GM19468 (cell line): ENCODE results near the gene MYEF2.

Experiments
- ATAC-seq: cut with Tn5 transposase; IDR thresholded peaks from one replicate; pipeline ENCODE4 v1.9.1; 2021; ENCODE audit warnings: mild to moderate bottlenecking, moderate library complexity, moderate number of reproducible peaks; ENCODE audit not compliant: unreplicated experiment; ENCODE audit errors: extremely low read depth

The MYEF2 gene

GRCh38 chr15:48177766-48178647 is at the start of gene MYEF2:
TSS of gene MYEF2 (minus strand) at chr15:48178295. CDS start at chr15:48178237, 58 bp downstream.
- ATAC-seq, result peak; percentile 47

- no peak for ATAC-seq
Observed at GRCh38 chr15:48225771-48226170, 47.7 kb upstream of the MYEF2 start.

GRCh38 chr15:48222627-48223026 is 44.5 kb upstream of the MYEF2 start:
- ATAC-seq, result no peak

GRCh38 chr15:48221885-48222284 is 43.8 kb upstream of the MYEF2 start:
- ATAC-seq, result no peak

- no peak for ATAC-seq
Observed at GRCh38 chr15:48221261-48221660, 43.2 kb upstream of the MYEF2 start.

GRCh38 chr15:48205981-48206380 is 27.9 kb upstream of the MYEF2 start, which contains the start of gene SLC12A1:
TSS of gene SLC12A1 (plus strand) at chr15:48206302. CDS start at chr15:48207720, 1,418 bp downstream.
- ATAC-seq, result no peak

- ATAC-seq, result no peak
Observed at GRCh38 chr15:48202068-48202467, 24.0 kb upstream of the MYEF2 start.

- ATAC-seq, result no peak
Observed at GRCh38 chr15:48191574-48192225, 13.6 kb upstream of the MYEF2 start, which contains the start of gene CTXN2. TSS of gene CTXN2 (plus strand) at chr15:48191665. CDS start at chr15:48201301, 9,636 bp downstream.

- ATAC-seq, result no peak
Observed at GRCh38 chr15:48190932-48191573, 13.0 kb upstream of the MYEF2 start.

- ATAC-seq, result no peak
Observed at GRCh38 chr15:48186271-48186670, 8.2 kb upstream of the MYEF2 start.

GRCh38 chr15:48185529-48185928 is 7.4 kb upstream of the MYEF2 start:
- no peak for ATAC-seq

GRCh38 chr15:48182749-48183148 is 4.7 kb upstream of the MYEF2 start:
- no peak for ATAC-seq

GRCh38 chr15:48178648-48178931 is 495 bp upstream of the MYEF2 start:
- ATAC-seq, result no peak

GRCh38 chr15:48177383-48177765 is 721 bp downstream of the MYEF2 start:
- ATAC-seq, result peak; percentile 11

- ATAC-seq, result no peak
Observed at GRCh38 chr15:48176957-48177356, 1.1 kb downstream of the MYEF2 start.

GRCh38 chr15:48176112-48176511 is 2.0 kb downstream of the MYEF2 start:
- ATAC-seq, result no peak

- ATAC-seq, result no peak
Observed at GRCh38 chr15:48175126-48175525, 3.0 kb downstream of the MYEF2 start.

GRCh38 chr15:48170981-48171380 is 7.1 kb downstream of the MYEF2 start:
- no peak for ATAC-seq

- no peak for ATAC-seq
Observed at GRCh38 chr15:48168616-48169015, 9.5 kb downstream of the MYEF2 start.

GRCh38 chr15:48153526-48153925 is 24.6 kb downstream of the MYEF2 start:
- no peak for ATAC-seq

GRCh38 chr15:48149858-48150257 is 28.2 kb downstream of the MYEF2 start:
- no peak for ATAC-seq
